H9 (cell line): ENCODE results near the gene IRS2. TPM values are rescaled to one million over a fixed set of nuclear protein-coding genes. Genes with fewer than 3 reads are reported as not detected.

Source experiments
- DNase-seq: peaks from one replicate; pipeline ENCODE4 v3.0.0-alpha.2; 2017
- H2AFZ ChIP-seq: one replicate; pipeline ENCODE4 v1.6.1; 2013; ENCODE audit warnings: mild to moderate bottlenecking, low read length, control low read depth, moderate library complexity
- H2AK5ac ChIP-seq: 2 replicates; pipeline ENCODE4 v1.6.1; 2013; ENCODE audit warnings: low read length, control low read depth, mixed read lengths; ENCODE audit not compliant: insufficient read length
- H2BK120ac ChIP-seq: one replicate; pipeline ENCODE4 v1.6.1; 2013; ENCODE audit warnings: low read depth, mild to moderate bottlenecking, low read length, control low read depth, inconsistent platforms; ENCODE audit not compliant: poor library complexity, severe bottlenecking
- H2BK12ac ChIP-seq: 2 replicates; pipeline ENCODE4 v1.6.1; 2013; ENCODE audit warnings: low read length, control low read depth, mixed read lengths, low read depth; ENCODE audit not compliant: insufficient read length
- H2BK15ac ChIP-seq: 2 replicates; pipeline ENCODE4 v1.6.1; 2013; ENCODE audit warnings: low read depth, low read length, control low read depth
- H2BK20ac ChIP-seq: one replicate; pipeline ENCODE4 v1.6.1; 2013; ENCODE audit warnings: low read depth, mild to moderate bottlenecking, low read length, control low read depth, inconsistent platforms; ENCODE audit not compliant: poor library complexity, severe bottlenecking
- H2BK5ac ChIP-seq: 2 replicates; pipeline ENCODE4 v1.6.1; 2013; ENCODE audit warnings: low read length, control low read depth, mixed read lengths; ENCODE audit not compliant: insufficient read length
- H3K14ac ChIP-seq: 2 replicates; pipeline ENCODE4 v1.6.1; 2013; ENCODE audit warnings: low read length, control low read depth; ENCODE audit not compliant: insufficient read depth
- H3K18ac ChIP-seq: 2 replicates; pipeline ENCODE4 v1.6.1; 2013; ENCODE audit warnings: low read depth, mild to moderate bottlenecking, mixed read lengths, low read length, control low read depth; ENCODE audit not compliant: insufficient read length
- H3K23ac ChIP-seq: 2 replicates; pipeline ENCODE4 v1.6.1; 2013; ENCODE audit warnings: low read length, control low read depth, mixed read lengths, low read depth; ENCODE audit not compliant: insufficient read length
- H3K23me2 ChIP-seq: 2 replicates; pipeline ENCODE4 v1.6.1; 2013; ENCODE audit warnings: low read depth, mild to moderate bottlenecking, mixed read lengths, low read length, control low read depth; ENCODE audit not compliant: insufficient read length, poor library complexity, severe bottlenecking
- H3K27ac ChIP-seq: 2 replicates; pipeline ENCODE4 v1.5.1; 2013; ENCODE audit warnings: low read length, control low read depth, mixed read lengths, low read depth; ENCODE audit not compliant: insufficient read length
- H3K27me3 ChIP-seq: 2 replicates; pipeline ENCODE4 v1.6.1; 2013; ENCODE audit warnings: low read length, control low read depth, inconsistent platforms; ENCODE audit not compliant: insufficient read depth
- H3K4ac ChIP-seq: 2 replicates; pipeline ENCODE4 v1.6.1; 2013; ENCODE audit warnings: low read depth, mild to moderate bottlenecking, control low read depth, inconsistent platforms, low read length, moderate library complexity
- H3K4me1 ChIP-seq: 2 replicates; pipeline ENCODE4 v1.6.1; 2013; ENCODE audit warnings: low read length, control low read depth, inconsistent platforms; ENCODE audit not compliant: insufficient read depth
- H3K4me2 ChIP-seq: 2 replicates; pipeline ENCODE4 v1.6.1; 2013; ENCODE audit warnings: low read length, control low read depth, mixed read lengths; ENCODE audit not compliant: insufficient read length, insufficient read depth
- H3K56ac ChIP-seq: 2 replicates; pipeline ENCODE4 v1.6.1; 2013; ENCODE audit warnings: low read depth, mild to moderate bottlenecking, mixed read lengths, low read length, control low read depth; ENCODE audit not compliant: insufficient read length
- H3K79me1 ChIP-seq: 2 replicates; pipeline ENCODE4 v1.6.1; 2013; ENCODE audit warnings: low read depth, mild to moderate bottlenecking, moderate library complexity, low read length, control low read depth, inconsistent platforms; ENCODE audit not compliant: insufficient read depth, poor library complexity, severe bottlenecking
- H3K79me2 ChIP-seq: 2 replicates; pipeline ENCODE4 v1.6.1; 2013; ENCODE audit warnings: low read length, control low read depth, inconsistent platforms; ENCODE audit not compliant: insufficient read depth
- H3K9ac ChIP-seq: 2 replicates; pipeline ENCODE4 v1.6.1; 2013; ENCODE audit warnings: low read length, control low read depth, mixed read lengths; ENCODE audit not compliant: insufficient read length; ENCODE audit errors: extremely low read depth
- H3K9me3 ChIP-seq: one replicate; pipeline ENCODE4 v1.6.1; 2013; ENCODE audit warnings: low read depth, low read length, inconsistent platforms; ENCODE audit not compliant: control insufficient read depth
- H3T11ph ChIP-seq: one replicate; pipeline ENCODE4 v1.6.1; 2013; ENCODE audit warnings: mild to moderate bottlenecking, low read length, control low read depth, inconsistent platforms
- H4K20me1 ChIP-seq: one replicate; pipeline ENCODE4 v1.6.1; 2013; ENCODE audit not compliant: control insufficient read depth, insufficient read length, insufficient read depth
- H4K5ac ChIP-seq: 2 replicates; pipeline ENCODE4 v1.6.1; 2013; ENCODE audit warnings: low read depth, mild to moderate bottlenecking, mixed read lengths, low read length, control low read depth; ENCODE audit not compliant: insufficient read length
- H4K8ac ChIP-seq: replicated peaks from 2 replicates; pipeline ENCODE4 v1.6.1; 2013; ENCODE audit warnings: low read length, control low read depth, mixed read lengths, low read depth; ENCODE audit not compliant: insufficient read length
- H4K91ac ChIP-seq: 2 replicates; pipeline ENCODE4 v1.6.1; 2013; ENCODE audit warnings: low read depth, mild to moderate bottlenecking, moderate library complexity, mixed read lengths, low read length, control low read depth; ENCODE audit not compliant: insufficient read length
- H3K27ac Mint-ChIP-seq, 3 experiments: 2 replicates in 2 of 3; 3 replicates in 1 of 3; pipeline ENCODE4 v1.8.0; 2020 to 2021; ENCODE audit warnings: mixed read lengths in 3 of 3, mild to moderate bottlenecking in 1 of 3, moderate library complexity in 1 of 3
- H3K27me3 Mint-ChIP-seq: 2 replicates; pipeline ENCODE4 v1.8.0; 2021; ENCODE audit warnings: low read depth, mild to moderate bottlenecking, moderate library complexity, mixed read lengths
- H3K36me3 Mint-ChIP-seq, 3 experiments: 2 replicates in 2 of 3; 3 replicates in 1 of 3; pipeline ENCODE4 v1.8.0; 2020 to 2021; ENCODE audit warnings: low read depth in 3 of 3, mixed read lengths in 3 of 3; ENCODE audit not compliant: insufficient read depth in 1 of 3
- H3K4me1 Mint-ChIP-seq, 2 experiments: 2 replicates each; pipeline ENCODE4 v1.8.0; 2020; ENCODE audit warnings: mixed read lengths in 2 of 2
- H3K4me3 Mint-ChIP-seq, 2 experiments: 2 replicates in 1 of 2; 3 replicates in 1 of 2; pipeline ENCODE4 v1.8.0; 2020 to 2021; ENCODE audit warnings: mild to moderate bottlenecking in 2 of 2, mixed read lengths in 2 of 2, moderate library complexity in 1 of 2
- H3K9me3 Mint-ChIP-seq, 2 experiments: 2 replicates in 1 of 2; 3 replicates in 1 of 2; pipeline ENCODE4 v1.8.0; 2020; ENCODE audit warnings: mild to moderate bottlenecking in 2 of 2, mixed read lengths in 2 of 2, moderate library complexity in 1 of 2
- CTCF ChIP-seq: fragments of 200-600 bp; sonication (generic); conservative IDR thresholded peaks from 3 replicates; pipeline ENCODE4 v1.8.0; 2021; ENCODE audit warnings: antibody characterized with exemption, mild to moderate bottlenecking
- WGBS: extraction: QIAGEN DNeasy Blood & Tissue Kit; methylation state at CpG from one replicate; pipeline ENCODE4 v1.1.7; 2013; ENCODE audit warnings: missing lambda C conversion rate, low lambda C conversion rate, mixed read lengths; ENCODE audit not compliant: insufficient read length; ENCODE audit errors: extremely low coverage; 5-methylcytosine and 5-hydroxymethylcytosine counted together
- total RNA-seq: library from RNA; stranded (reverse); gene quantifications from 2 replicates; pipeline ENCODE4 v1.2.1, GENCODE V29; 2021

IRS2 gene
- total RNA-seq, 1 experiment from 2014 or later: 10.1 TPM

- Histone ChIP-seq H2AFZ (no peak overlapping the region), H3K9me3 (no peaks in the 10 kb centered on the region), H3K79me2 (peaks cover under 1% of the 10 kb centered on the region; the same call in 1 of the 2 replicates), H4K20me1 (peaks cover 4% of the 10 kb centered on the region), H2BK5ac (no peak overlapping the region), H2AK5ac (no peak overlapping the region), H3K4me1 (peaks cover 4% of the 10 kb centered on the region; the same call in 1 of the 2 replicates), H3T11ph (no peak overlapping the region), H3K23ac (no peak overlapping the region), H3K9ac (peak overlapping the region; percentile 56), H3K18ac (peak overlapping the region; percentile 81), H2BK20ac (no peak overlapping the region), H2BK12ac (no peak overlapping the region), H3K56ac (no peak overlapping the region), H3K79me1 (no peaks in the 10 kb centered on the region), H3K27ac (no peak overlapping the region), H3K27me3 (no peaks in the 10 kb centered on the region), H4K8ac (no peak overlapping the region), H2BK15ac (no peak overlapping the region), H3K23me2 (peaks cover 21% of the 10 kb centered on the region), H3K14ac (peak overlapping the region; percentile 89), H3K4me2 (peak overlapping the region; percentile 92), H4K5ac (no peak overlapping the region), H4K91ac (no peak overlapping the region), H3K4ac (no peak overlapping the region), H2BK120ac (no peak overlapping the region)
- H3K9me3 Mint-ChIP-seq: no peaks in the 10 kb centered on the region
- H3K27me3 Mint-ChIP-seq: peaks cover 15% of the 10 kb centered on the region
- peak overlapping the region; percentile 65 to 81 for H3K4me3 Mint-ChIP-seq
- no peak overlapping the region; a peak in 1 of 7 replicates for H3K27ac Mint-ChIP-seq
- no peak for TF ChIP-seq CTCF
- DNase-seq: peak; percentile 42
- peaks cover 15 to 26% of the 10 kb centered on the region in 2 experiments for H3K4me1 Mint-ChIP-seq
- WGBS: no CpG with 5 or more reads among the region's 98 CpGs
- peaks cover 12 to 21% (median 16%) of the 10 kb centered on the region in 3 experiments; a peak in 6 of 7 replicates for H3K36me3 Mint-ChIP-seq
Measured at GRCh38 chr13:109785141-109785891, 1.1 kb downstream of the IRS2 start.
